Lower leg skin (tissue), 4 donors: ENCODE measurements around the gene ACACA. TPM values are rescaled to one million over a fixed set of nuclear protein-coding genes. Genes with fewer than 3 reads are reported as not detected.

ENCODE experiments used
- DNase-seq, 2 donors: peaks; one replicate each; pipeline ENCODE4 v3.0.0-alpha.2; 2019; ENCODE audit warnings: low spot score in 2 of 2
- H3K4me3 ChIP-seq: fragments of 200-600 bp; sonication (generic); 2 replicates; pipeline ENCODE4 v1.5.1; 2017; ENCODE audit warnings: mild to moderate bottlenecking, low read depth; ENCODE audit not compliant: poor library complexity, severe bottlenecking
- POLR2A ChIP-seq, 2 donors: fragments of 450-650 bp; IDR thresholded peaks; one replicate each; pipeline ENCODE4 v1.6.1; 2016 to 2017; ENCODE audit warnings: antibody characterized with exemption in 2 of 2, mild to moderate bottlenecking in 1 of 2, moderate library complexity in 1 of 2
- WGBS, 2 donors: methylation state at CpG; one replicate each; pipeline ENCODE4 v1.1.5; 2018; 5-methylcytosine and 5-hydroxymethylcytosine counted together
- intact Hi-C: fragments of 100-400 bp; cut with DNase I; formaldehyde crosslinking; loops from one replicate; pipeline ENCODE4 v1.15.0; 2023; ENCODE audit warnings: low total_unique reads
- total RNA-seq, 4 donors: library from RNA; depleted of rRNA; stranded (reverse); fragments of >200 nt; gene quantifications; one replicate each; pipeline ENCODE4 v1.1.0, GENCODE V29; 2016
- TF ChIP-seq, protein P1 (sequence below), 3 donors: fragments of 450-650 bp; IDR thresholded peaks; one replicate each; pipeline ENCODE4 v1.5.1; 2016; ENCODE audit warnings: antibody characterized with exemption in 3 of 3, mild to moderate bottlenecking in 3 of 3, moderate library complexity in 2 of 3

Gene ACACA
- total RNA-seq, 4 donors from 2014 or later: 24.2 to 35.7 (median 31.0) TPM

GRCh38 chr17:37191219-37191618 lies 215.4 kb downstream of the ACACA start:
- H3K4me3 ChIP-seq: no peak overlapping the region
- TF ChIP-seq POLR2A (IDR thresholded peaks at IDR 0.05): no peak
- TF ChIP-seq, protein P1, sequence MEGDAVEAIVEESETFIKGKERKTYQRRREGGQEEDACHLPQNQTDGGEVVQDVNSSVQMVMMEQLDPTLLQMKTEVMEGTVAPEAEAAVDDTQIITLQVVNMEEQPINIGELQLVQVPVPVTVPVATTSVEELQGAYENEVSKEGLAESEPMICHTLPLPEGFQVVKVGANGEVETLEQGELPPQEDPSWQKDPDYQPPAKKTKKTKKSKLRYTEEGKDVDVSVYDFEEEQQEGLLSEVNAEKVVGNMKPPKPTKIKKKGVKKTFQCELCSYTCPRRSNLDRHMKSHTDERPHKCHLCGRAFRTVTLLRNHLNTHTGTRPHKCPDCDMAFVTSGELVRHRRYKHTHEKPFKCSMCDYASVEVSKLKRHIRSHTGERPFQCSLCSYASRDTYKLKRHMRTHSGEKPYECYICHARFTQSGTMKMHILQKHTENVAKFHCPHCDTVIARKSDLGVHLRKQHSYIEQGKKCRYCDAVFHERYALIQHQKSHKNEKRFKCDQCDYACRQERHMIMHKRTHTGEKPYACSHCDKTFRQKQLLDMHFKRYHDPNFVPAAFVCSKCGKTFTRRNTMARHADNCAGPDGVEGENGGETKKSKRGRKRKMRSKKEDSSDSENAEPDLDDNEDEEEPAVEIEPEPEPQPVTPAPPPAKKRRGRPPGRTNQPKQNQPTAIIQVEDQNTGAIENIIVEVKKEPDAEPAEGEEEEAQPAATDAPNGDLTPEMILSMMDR (IDR thresholded peaks at IDR 0.05): no peak
- no peak for DNase-seq
- intact Hi-C loops: no loop called here
- WGBS, 2 donors: 96 to 98% methylated on average over 2 of the region's 2 CpGs

GRCh38 chr17:37190493-37190892 lies 216.1 kb downstream of the ACACA start:
- TF ChIP-seq, protein P1 (IDR thresholded peaks at IDR 0.05): no peak
- no peak for TF ChIP-seq POLR2A (IDR thresholded peaks at IDR 0.05)
- DNase-seq: no peak
- H3K4me3 ChIP-seq: no peak overlapping the region
- intact Hi-C loops: no loop called here

DNA sequence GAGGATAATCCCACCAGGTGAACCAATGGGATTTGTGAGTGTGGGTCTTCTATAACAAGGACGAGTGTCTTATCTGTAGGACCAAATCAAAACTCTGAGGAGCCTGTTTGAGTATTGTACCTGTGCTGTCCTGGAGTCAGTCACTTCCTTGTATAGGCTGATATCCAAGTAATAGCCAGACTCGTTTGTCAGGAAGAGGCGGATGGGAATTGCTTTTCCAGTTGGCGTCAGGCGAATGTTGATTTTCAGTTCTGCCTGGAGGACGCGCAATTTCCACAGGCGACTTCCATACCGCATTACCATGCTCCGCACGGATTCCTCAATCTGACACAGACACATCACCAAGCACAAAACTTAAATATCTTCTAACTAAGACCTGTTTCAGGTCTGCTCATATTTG lies 218.5 kb downstream of the ACACA start:
- H3K4me3 ChIP-seq: no peak overlapping the region
- WGBS, 2 donors: 79 to 86% methylated on average over 11 of the region's 11 CpGs
- no peak for DNase-seq
- TF ChIP-seq, protein P1 (IDR thresholded peaks at IDR 0.05): no peak
- TF ChIP-seq POLR2A (IDR thresholded peaks at IDR 0.05): no peak
- intact Hi-C loops: no loop called here

DNA sequence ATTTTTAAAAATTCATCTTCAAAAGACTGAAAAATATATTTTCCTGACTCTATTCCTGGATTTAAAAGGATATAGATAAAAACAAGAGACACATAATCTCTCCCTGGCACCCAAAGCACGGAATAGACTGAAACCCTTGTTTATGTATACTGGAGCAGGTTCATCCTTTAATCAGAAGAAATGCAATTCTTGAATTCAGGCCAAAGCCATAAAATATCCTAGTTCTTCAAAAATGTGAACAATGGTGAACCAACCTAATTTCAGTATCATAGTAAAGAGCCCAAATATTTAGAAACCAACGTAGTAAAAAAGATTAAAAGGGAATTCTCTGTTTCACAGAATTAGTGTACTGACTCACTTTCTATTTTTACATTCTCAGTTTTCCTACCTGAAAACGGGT lies 219.4 kb downstream of the ACACA start:
- 76% methylated on average over 3 of the region's 3 CpGs for WGBS, 2 donors
- DNase-seq: no peak
- H3K4me3 ChIP-seq: no peak overlapping the region
- TF ChIP-seq, protein P1 (IDR thresholded peaks at IDR 0.05): no peak
- no peak for TF ChIP-seq POLR2A (IDR thresholded peaks at IDR 0.05)
- intact Hi-C loops: no loop called here

GRCh38 chr17:37182786-37183465 lies 223.7 kb downstream of the ACACA start:
- WGBS, 2 donors: 64 to 66% methylated on average over 6 of the region's 6 CpGs
- TF ChIP-seq, protein P1 (IDR thresholded peaks at IDR 0.05): no peak
- TF ChIP-seq POLR2A (IDR thresholded peaks at IDR 0.05): no peak
- intact Hi-C loops: no loop called here
- H3K4me3 ChIP-seq: no peak overlapping the region
- DNase-seq: no peak

DNA sequence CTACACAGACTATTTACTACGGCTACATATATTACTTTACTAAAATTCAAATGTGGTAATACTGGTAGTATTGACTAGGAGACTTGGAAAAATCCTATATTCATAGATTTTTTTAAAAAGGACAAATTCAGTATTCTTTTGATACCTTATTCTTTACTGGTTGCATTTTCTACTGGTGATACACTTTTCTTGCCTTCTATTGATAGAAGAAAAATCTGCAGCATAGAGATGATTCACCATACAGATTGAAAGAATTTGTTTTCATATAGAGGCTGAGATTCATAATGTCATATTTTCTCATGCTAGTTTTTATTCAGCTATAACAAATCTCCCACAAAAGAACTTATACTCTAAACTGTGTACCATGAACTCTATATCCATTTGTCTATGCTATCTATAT lies 226.3 kb downstream of the ACACA start:
- WGBS, 2 donors: 68 to 69% methylated on average over 1 of the region's 1 CpG
- H3K4me3 ChIP-seq: no peak overlapping the region
- TF ChIP-seq, protein P1 (IDR thresholded peaks at IDR 0.05): no peak
- TF ChIP-seq POLR2A (IDR thresholded peaks at IDR 0.05): no peak
- intact Hi-C loops: no loop called here
- no peak for DNase-seq
